GM21367 (cell line): Measurements from ENCODE around the gene ACTBL2.

Experiments
- ATAC-seq: cut with Tn5 transposase; IDR thresholded peaks from one replicate; pipeline ENCODE4 v1.9.1; 2021; ENCODE audit not compliant: unreplicated experiment

The ACTBL2 gene

GRCh38 chr5:57450991-57451876, 31.4 kb downstream of the ACTBL2 start:
- no peak for ATAC-seq

GRCh38 chr5:57448751-57449150, 33.9 kb downstream of the ACTBL2 start:
- ATAC-seq, result no peak

- no peak for ATAC-seq
Measured at GRCh38 chr5:57448287-57448686, 34.3 kb downstream of the ACTBL2 start.

- ATAC-seq, result no peak
Measured at GRCh38 chr5:57447658-57448057, 35.0 kb downstream of the ACTBL2 start.

- no peak for ATAC-seq
Measured at GRCh38 chr5:57446966-57447365, 35.6 kb downstream of the ACTBL2 start.

DNA sequence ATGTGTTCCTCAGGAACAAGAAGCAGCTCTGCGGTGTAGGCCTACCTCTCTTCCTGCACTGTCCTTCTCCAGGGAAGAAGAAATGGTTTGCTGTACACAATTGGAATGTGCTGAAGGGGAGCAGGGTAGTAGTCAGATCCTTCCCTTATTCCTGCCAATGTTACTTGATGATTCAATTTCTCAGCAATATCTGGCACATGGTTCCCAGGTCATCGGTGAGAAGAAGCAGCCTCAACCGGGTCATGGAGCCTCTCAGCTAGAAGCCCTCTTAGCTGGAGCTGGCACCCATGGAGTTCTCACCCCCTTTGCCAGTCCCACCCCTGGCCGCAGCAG, 36.9 kb downstream of the ACTBL2 start:
- ATAC-seq, result no peak

- no peak for ATAC-seq
Measured at GRCh38 chr5:57445006-57445704, 37.5 kb downstream of the ACTBL2 start.

- peak; percentile 46 for ATAC-seq
Measured at GRCh38 chr5:57442080-57442839, 40.4 kb downstream of the ACTBL2 start.

DNA sequence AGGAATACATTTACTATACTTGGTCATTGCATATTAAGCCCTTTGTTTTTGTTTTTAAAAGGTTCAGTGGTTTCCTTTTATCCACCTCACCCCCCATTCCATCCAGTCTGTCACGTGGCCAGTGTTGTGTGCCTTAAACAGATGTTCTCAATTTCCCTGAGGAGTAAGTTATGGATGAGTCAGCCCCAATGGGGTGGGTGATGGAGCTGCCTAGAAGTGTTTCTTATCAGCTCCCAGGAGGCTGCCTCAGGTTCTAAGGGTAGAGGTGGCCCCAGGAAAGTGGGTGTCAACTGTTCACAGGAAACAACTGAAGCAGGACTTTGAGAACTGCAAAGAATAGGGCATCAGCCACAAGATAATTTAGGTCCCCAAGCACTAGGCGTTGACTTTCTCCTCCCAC, 41.1 kb downstream of the ACTBL2 start:
- ATAC-seq, result no peak

DNA sequence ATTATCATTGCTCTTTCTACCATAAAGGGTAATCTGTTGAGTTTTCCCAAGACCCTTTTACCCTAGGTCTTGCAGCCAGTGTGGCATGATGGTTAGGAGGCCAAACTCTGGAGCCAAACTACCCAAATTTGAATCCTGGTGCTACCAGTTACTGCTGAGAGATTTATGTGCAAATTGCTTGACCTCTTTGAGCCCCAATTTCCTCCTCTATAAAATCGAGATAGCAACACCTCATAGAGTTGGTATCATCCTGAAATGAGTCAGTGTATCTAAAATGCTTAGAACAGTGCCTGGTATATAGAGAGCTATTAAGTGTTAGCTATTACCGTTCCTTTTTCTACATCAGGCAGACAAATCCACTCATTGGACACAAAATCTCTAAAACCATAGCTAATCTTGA, 43.0 kb downstream of the ACTBL2 start:
- no peak for ATAC-seq

GRCh38 chr5:57437976-57438805, 44.4 kb downstream of the ACTBL2 start:
- ATAC-seq, result no peak

DNA sequence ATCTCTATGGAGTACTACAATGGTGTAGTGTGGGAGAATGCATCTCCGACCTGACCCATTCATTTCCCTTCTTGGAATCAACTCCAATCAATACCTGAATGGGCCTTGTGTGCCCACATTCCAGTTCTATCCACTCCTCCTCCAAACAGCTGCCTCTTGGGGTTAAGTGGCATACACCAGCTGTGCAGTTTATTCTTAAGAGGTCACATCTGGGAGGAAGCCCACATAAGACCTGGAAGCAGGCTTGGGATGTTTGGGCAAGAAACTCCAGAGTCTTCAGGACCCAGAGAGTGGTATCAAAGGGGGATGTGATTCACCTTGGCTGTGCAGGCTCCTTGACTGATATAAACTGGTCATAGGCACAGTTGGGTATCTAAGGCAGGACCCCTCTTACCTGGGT, 46.0 kb downstream of the ACTBL2 start:
- no peak for ATAC-seq

GRCh38 chr5:57435701-57436134, 46.9 kb downstream of the ACTBL2 start:
- no peak for ATAC-seq

DNA sequence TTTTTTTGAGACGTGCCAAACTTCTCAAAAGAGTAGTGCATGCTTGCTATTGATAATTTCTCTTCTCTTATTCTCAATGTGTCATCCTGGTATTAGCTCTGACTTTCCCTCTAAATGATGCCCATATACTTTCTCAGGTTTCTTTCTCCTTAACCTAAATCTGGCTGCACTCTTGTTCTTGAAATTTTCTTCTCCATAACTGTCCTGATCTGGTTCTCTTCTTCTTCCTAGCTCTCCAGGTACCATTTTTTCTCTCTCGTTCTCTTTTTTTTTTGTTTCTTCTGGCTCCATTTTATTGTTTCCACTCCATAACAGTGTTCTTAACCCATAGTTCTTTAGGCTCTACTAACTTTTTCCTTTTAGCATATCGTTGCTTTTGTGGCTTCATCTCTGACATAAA, 47.9 kb downstream of the ACTBL2 start:
- no peak for ATAC-seq

GRCh38 chr5:57434227-57434640, 48.4 kb downstream of the ACTBL2 start:
- no peak for ATAC-seq

- ATAC-seq, result no peak
Measured at GRCh38 chr5:57432876-57433275, 49.7 kb downstream of the ACTBL2 start.

- no peak for ATAC-seq
Measured at GRCh38 chr5:57431759-57432158, 50.9 kb downstream of the ACTBL2 start.
